Neural cell (in vitro differentiated cells): ENCODE results near the gene TGIF2. TPM values are rescaled to one million over a fixed set of nuclear protein-coding genes. Genes with fewer than 3 reads are reported as not detected.

Source experiments
- H2AFZ ChIP-seq: fragments of 200-600, 300-800 bp; sonication (generic), shearing (Covaris generic); 2 replicates; pipeline ENCODE4 v1.6.0; 2014; ENCODE audit warnings: low read depth, mild to moderate bottlenecking, antibody characterized with exemption, low read length, moderate library complexity
- H3F3A ChIP-seq: fragments of 200-600 bp; shearing (Covaris generic); 2 replicates; pipeline ENCODE4 v1.6.1; 2016; ENCODE audit warnings: mild to moderate bottlenecking, moderate library complexity, mixed read lengths, antibody characterized with exemption, low read length; ENCODE audit not compliant: insufficient read depth, poor library complexity, severe bottlenecking
- H3K27ac ChIP-seq: fragments of 200-600, 300-800 bp; sonication (generic), shearing (Covaris generic); 2 replicates; pipeline ENCODE4 v1.5.1; 2014; ENCODE audit warnings: mild to moderate bottlenecking, low read length, moderate library complexity
- H3K27me3 ChIP-seq: fragments of 300-800, 200-600 bp; sonication (generic), shearing (Covaris generic); 2 replicates; pipeline ENCODE4 v1.6.0; 2014; ENCODE audit warnings: mild to moderate bottlenecking, low read depth, low read length, moderate library complexity; ENCODE audit not compliant: insufficient read depth
- H3K36me3 ChIP-seq: fragments of 300-800, 200-600 bp; sonication (generic), shearing (Covaris generic); 2 replicates; pipeline ENCODE4 v1.5.1; 2014; ENCODE audit warnings: mild to moderate bottlenecking, antibody characterized with exemption, low read length, moderate library complexity; ENCODE audit not compliant: insufficient read depth
- H3K4me2 ChIP-seq: fragments of 300-800, 200-600 bp; sonication (generic), shearing (Covaris generic); 2 replicates; pipeline ENCODE4 v1.6.0; 2014; ENCODE audit warnings: mild to moderate bottlenecking, low read length
- H3K4me3 ChIP-seq: fragments of 300-800, 200-600 bp; sonication (generic), shearing (Covaris generic); 2 replicates; pipeline ENCODE4 v1.5.1; 2014; ENCODE audit warnings: mild to moderate bottlenecking, low read length, moderate library complexity
- H3K79me2 ChIP-seq: fragments of 200-600 bp; shearing (Covaris generic); replicated peaks from 2 replicates; pipeline ENCODE4 v1.6.0; 2014; ENCODE audit warnings: mild to moderate bottlenecking, low read length, moderate library complexity; ENCODE audit not compliant: insufficient read depth
- H3K9ac ChIP-seq: fragments of 300-800, 200-600 bp; sonication (generic), shearing (Covaris generic); 2 replicates; pipeline ENCODE4 v1.6.1; 2016; ENCODE audit warnings: mild to moderate bottlenecking, low read length, mixed read lengths
- H3K9me2 ChIP-seq: fragments of 200-600 bp; shearing (Covaris generic); 2 replicates; pipeline ENCODE4 v1.6.1; 2016; ENCODE audit warnings: mild to moderate bottlenecking, low read length, mixed read lengths; ENCODE audit not compliant: insufficient read depth
- H3K9me3 ChIP-seq: fragments of 200-600, 300-800 bp; sonication (generic), shearing (Covaris generic); 2 replicates; pipeline ENCODE4 v1.6.1; 2016; ENCODE audit warnings: mild to moderate bottlenecking, mixed run types, low read length, moderate library complexity, mixed read lengths
- H4K20me1 ChIP-seq: fragments of 200-600 bp; shearing (Covaris generic); 2 replicates; pipeline ENCODE4 v1.6.1; 2016; ENCODE audit warnings: mild to moderate bottlenecking, mixed run types; ENCODE audit not compliant: insufficient read depth
- EP300 ChIP-seq: fragments of 450-650 bp; conservative IDR thresholded peaks from 2 replicates; pipeline ENCODE4 v1.6.1; 2014; ENCODE audit warnings: antibody characterized with exemption, mild to moderate bottlenecking, moderate library complexity; ENCODE audit not compliant: poor library complexity, severe bottlenecking
- EZH2 ChIP-seq: fragments of 200-600, 300-800 bp; shearing (Covaris generic), sonication (generic); IDR thresholded peaks from 2 replicates; pipeline ENCODE4 v1.6.1; 2014; ENCODE audit warnings: antibody characterized with exemption, low read length, borderline replicate concordance, mild to moderate bottlenecking; ENCODE audit not compliant: insufficient read depth, poor library complexity, severe bottlenecking
- MXI1 ChIP-seq: fragments of 450-650 bp; conservative IDR thresholded peaks from 2 replicates; pipeline ENCODE4 v1.6.1; 2014; ENCODE audit warnings: antibody characterized with exemption, mild to moderate bottlenecking; ENCODE audit not compliant: poor library complexity, severe bottlenecking
- POLR2AphosphoS5 ChIP-seq: IDR thresholded peaks from 2 replicates; pipeline ENCODE4 v1.6.1; 2012
- RAD21 ChIP-seq: fragments of 450-650 bp; conservative IDR thresholded peaks from 2 replicates; pipeline ENCODE4 v1.6.1; 2014; ENCODE audit warnings: antibody characterized with exemption, mild to moderate bottlenecking, moderate library complexity
- SMC3 ChIP-seq: fragments of 450-650 bp; conservative IDR thresholded peaks from 2 replicates; pipeline ENCODE4 v1.6.1; 2014; ENCODE audit warnings: antibody characterized with exemption, mild to moderate bottlenecking, moderate library complexity; ENCODE audit not compliant: poor library complexity
- TAF1 ChIP-seq: IDR thresholded peaks from 2 replicates; pipeline ENCODE4 v1.6.1; 2012; ENCODE audit warnings: low read depth
- polyA plus RNA-seq: library from polyadenylated mRNA; depleted of rRNA; stranded (reverse); fragments of >200 nt; gene quantifications from 2 replicates; pipeline ENCODE4 v1.2.3, GENCODE V29; 2014
- TF ChIP-seq, protein P1 (sequence below): fragments of 450-650 bp; IDR thresholded peaks from 2 replicates; pipeline ENCODE4 v1.5.1; 2014; ENCODE audit warnings: antibody characterized with exemption, mild to moderate bottlenecking, moderate library complexity; ENCODE audit not compliant: poor library complexity, severe bottlenecking
- TF ChIP-seq, protein P2 (sequence below): IDR thresholded peaks from 2 replicates; pipeline ENCODE4 v1.6.1; 2012; ENCODE audit warnings: borderline replicate concordance

The TGIF2 gene
- polyA plus RNA-seq, 1 donor from 2014 or later = 3.3 TPM

DNA sequence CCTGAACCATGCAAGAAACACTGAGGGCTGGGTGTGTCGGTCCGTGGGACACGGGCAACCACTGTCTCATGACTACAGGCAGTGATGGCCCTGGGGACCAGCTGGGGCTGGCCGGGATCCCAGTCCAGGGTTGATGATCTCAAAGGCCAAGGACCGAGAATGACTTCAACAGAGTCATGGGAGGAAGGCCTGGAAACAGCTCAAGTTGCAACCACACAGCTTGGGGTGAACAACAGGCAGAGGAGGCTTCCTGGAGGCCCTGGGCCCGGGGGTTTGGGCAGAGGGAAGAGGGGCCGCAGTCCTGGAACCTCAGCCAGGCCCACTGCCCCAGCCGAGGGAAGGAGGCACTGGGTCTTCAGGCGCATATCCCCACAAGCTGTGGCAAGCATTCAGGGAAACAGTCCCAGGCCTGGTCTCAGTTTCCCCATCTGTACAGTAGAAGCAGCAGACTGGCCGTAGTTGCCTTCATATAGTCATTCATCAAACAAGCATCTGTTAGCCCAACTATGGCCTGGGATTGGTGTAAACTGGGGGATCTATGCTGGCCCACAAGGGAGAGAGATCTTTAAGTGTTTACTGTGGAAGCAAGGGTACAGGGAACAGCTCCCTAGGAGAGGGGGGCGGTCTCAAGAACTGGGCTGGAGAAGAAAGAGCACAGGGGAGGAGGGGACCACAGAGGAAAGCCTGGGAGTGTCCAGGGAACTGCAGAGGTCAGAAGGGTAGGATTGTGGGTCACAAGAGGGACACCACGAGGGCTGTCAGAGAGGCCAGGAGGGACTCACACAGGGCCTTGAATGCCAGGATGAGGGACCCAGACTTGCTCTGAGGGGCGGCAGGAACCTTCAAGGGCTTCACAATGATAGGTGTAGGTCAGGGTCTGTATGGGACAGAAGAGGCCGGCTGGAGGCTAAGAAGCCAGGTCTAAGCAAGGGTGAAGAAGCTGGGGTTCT, 29.9 kb upstream of the TGIF2 start:
- Histone ChIP-seq H2AFZ (no peak overlapping the region), H4K20me1 (no peaks in the 10 kb centered on the region), H3K9ac (no peak overlapping the region), H3K27ac (no peak overlapping the region), H3K9me3 (no peaks in the 10 kb centered on the region), H3K9me2 (no peaks in the 10 kb centered on the region), H3K27me3 (no peaks in the 10 kb centered on the region), H3K4me2 (no peak overlapping the region), H3K4me3 (no peak overlapping the region), H3K79me2 (no peaks in the 10 kb centered on the region), H3K36me3 (no peaks in the 10 kb centered on the region), H3F3A (no peaks in the 10 kb centered on the region)
- TF ChIP-seq POLR2AphosphoS5 (no peak), TAF1 (no peak), SMC3 (no peak), EP300 (no peak), RAD21 (no peak), EZH2 (no peak)
- TF ChIP-seq, protein P1, sequence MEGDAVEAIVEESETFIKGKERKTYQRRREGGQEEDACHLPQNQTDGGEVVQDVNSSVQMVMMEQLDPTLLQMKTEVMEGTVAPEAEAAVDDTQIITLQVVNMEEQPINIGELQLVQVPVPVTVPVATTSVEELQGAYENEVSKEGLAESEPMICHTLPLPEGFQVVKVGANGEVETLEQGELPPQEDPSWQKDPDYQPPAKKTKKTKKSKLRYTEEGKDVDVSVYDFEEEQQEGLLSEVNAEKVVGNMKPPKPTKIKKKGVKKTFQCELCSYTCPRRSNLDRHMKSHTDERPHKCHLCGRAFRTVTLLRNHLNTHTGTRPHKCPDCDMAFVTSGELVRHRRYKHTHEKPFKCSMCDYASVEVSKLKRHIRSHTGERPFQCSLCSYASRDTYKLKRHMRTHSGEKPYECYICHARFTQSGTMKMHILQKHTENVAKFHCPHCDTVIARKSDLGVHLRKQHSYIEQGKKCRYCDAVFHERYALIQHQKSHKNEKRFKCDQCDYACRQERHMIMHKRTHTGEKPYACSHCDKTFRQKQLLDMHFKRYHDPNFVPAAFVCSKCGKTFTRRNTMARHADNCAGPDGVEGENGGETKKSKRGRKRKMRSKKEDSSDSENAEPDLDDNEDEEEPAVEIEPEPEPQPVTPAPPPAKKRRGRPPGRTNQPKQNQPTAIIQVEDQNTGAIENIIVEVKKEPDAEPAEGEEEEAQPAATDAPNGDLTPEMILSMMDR = no peak

- H3K4me3 ChIP-seq = no peak overlapping the region
- no peaks in the 10 kb centered on the region for H3F3A ChIP-seq
- H3K9ac ChIP-seq = no peak overlapping the region
- no peak overlapping the region for H2AFZ ChIP-seq
- no peaks in the 10 kb centered on the region for H3K79me2 ChIP-seq
- no peak overlapping the region for H3K4me2 ChIP-seq
- no peak for TF ChIP-seq SMC3
- no peak for TF ChIP-seq RAD21
- TF ChIP-seq MXI1 = no peak
- TF ChIP-seq EP300 = no peak
- TF ChIP-seq, protein P2, sequence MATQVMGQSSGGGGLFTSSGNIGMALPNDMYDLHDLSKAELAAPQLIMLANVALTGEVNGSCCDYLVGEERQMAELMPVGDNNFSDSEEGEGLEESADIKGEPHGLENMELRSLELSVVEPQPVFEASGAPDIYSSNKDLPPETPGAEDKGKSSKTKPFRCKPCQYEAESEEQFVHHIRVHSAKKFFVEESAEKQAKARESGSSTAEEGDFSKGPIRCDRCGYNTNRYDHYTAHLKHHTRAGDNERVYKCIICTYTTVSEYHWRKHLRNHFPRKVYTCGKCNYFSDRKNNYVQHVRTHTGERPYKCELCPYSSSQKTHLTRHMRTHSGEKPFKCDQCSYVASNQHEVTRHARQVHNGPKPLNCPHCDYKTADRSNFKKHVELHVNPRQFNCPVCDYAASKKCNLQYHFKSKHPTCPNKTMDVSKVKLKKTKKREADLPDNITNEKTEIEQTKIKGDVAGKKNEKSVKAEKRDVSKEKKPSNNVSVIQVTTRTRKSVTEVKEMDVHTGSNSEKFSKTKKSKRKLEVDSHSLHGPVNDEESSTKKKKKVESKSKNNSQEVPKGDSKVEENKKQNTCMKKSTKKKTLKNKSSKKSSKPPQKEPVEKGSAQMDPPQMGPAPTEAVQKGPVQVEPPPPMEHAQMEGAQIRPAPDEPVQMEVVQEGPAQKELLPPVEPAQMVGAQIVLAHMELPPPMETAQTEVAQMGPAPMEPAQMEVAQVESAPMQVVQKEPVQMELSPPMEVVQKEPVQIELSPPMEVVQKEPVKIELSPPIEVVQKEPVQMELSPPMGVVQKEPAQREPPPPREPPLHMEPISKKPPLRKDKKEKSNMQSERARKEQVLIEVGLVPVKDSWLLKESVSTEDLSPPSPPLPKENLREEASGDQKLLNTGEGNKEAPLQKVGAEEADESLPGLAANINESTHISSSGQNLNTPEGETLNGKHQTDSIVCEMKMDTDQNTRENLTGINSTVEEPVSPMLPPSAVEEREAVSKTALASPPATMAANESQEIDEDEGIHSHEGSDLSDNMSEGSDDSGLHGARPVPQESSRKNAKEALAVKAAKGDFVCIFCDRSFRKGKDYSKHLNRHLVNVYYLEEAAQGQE = no peak
- TF ChIP-seq, protein P1 = no peak
- no peak for TF ChIP-seq TAF1
- no peak for TF ChIP-seq POLR2AphosphoS5
- TF ChIP-seq EZH2 = no peak
- no peaks in the 10 kb centered on the region for H3K9me3 ChIP-seq
- H4K20me1 ChIP-seq = no peaks in the 10 kb centered on the region
- no peaks in the 10 kb centered on the region for H3K27me3 ChIP-seq
- H3K27ac ChIP-seq = no peak overlapping the region
- no peaks in the 10 kb centered on the region for H3K36me3 ChIP-seq
- no peaks in the 10 kb centered on the region for H3K9me2 ChIP-seq
These were observed 29.0 kb upstream of the TGIF2 start for GRCh38 chr20:36544134-36545018.
